ENCODE results near the gene LST1.

The LST1 gene

GRCh38 chr6:31580438-31580740, 5.7 kb upstream of the LST1 start:
- TF ChIP-seq BACH2 (CRISPR knock-in tag; IDR thresholded peaks at IDR 0.05; ENCODE audit: borderline replicate concordance) (no peak), CSDC2 (CRISPR knock-in tag; IDR thresholded peaks at IDR 0.05) (no peak), ISL1 (CRISPR knock-in tag; IDR thresholded peaks at IDR 0.05) (no peak), ZNF8 (CRISPR knock-in tag; IDR thresholded peaks at IDR 0.05) (no peak), ZNF70 (CRISPR knock-in tag; IDR thresholded peaks at IDR 0.05) (no peak), SNAI2 (CRISPR knock-in tag; IDR thresholded peaks at IDR 0.05) (no peak)
- TF ChIP-seq, protein P1, sequence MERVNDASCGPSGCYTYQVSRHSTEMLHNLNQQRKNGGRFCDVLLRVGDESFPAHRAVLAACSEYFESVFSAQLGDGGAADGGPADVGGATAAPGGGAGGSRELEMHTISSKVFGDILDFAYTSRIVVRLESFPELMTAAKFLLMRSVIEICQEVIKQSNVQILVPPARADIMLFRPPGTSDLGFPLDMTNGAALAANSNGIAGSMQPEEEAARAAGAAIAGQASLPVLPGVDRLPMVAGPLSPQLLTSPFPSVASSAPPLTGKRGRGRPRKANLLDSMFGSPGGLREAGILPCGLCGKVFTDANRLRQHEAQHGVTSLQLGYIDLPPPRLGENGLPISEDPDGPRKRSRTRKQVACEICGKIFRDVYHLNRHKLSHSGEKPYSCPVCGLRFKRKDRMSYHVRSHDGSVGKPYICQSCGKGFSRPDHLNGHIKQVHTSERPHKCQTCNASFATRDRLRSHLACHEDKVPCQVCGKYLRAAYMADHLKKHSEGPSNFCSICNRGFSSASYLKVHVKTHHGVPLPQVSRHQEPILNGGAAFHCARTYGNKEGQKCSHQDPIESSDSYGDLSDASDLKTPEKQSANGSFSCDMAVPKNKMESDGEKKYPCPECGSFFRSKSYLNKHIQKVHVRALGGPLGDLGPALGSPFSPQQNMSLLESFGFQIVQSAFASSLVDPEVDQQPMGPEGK (CRISPR knock-in tag; IDR thresholded peaks at IDR 0.05; ENCODE audit: borderline replicate concordance): no peak
- no peak for ATAC-seq

DNA sequence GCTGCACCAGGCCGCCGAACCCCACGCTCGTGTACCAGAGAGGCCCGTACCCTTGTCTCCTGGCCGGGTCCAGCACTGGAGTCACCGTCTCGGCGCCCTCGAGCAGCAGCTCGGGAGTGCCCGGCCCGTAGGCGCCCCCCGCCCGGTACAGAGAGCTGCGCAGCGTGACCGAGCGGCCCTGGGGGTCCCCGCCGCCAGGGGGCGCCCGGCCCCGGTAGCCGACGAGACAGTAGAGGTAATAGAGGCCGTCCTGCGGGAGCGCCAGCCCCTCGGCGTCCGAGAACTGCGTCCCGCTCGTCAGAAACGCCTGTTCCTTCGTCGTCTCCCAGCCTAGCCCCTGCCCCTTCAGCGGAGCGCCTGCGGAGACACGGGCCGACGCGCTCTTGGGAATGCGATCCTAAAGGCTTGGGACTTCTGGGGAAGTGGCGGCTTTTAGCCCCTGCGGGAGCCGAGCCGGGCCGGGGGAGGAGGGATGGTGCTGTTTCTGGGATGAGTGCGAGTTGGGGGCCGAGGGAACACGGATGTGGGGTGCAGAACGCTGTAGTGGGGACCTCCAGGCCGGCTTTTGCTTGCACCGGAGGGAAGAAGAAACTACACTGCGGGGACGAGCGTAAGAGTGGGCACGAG, 5.2 kb upstream of the LST1 start:
- ATAC-seq: peak; percentile 99

More for the DNA sequence above, 5.2 kb upstream of the LST1 start:
- TF ChIP-seq ARNTL (CRISPR knock-in tag; IDR thresholded peaks at IDR 0.05; ENCODE audit: borderline replicate concordance, low read depth) (no peak), CSDC2 (CRISPR knock-in tag; IDR thresholded peaks at IDR 0.05) (no peak), PPARA (CRISPR knock-in tag; IDR thresholded peaks at IDR 0.05; ENCODE audit: borderline replicate concordance) (no peak), TOX (CRISPR knock-in tag; IDR thresholded peaks at IDR 0.05; ENCODE audit: borderline replicate concordance) (no peak), OSR1 (CRISPR knock-in tag; IDR thresholded peaks at IDR 0.05) (no peak), ISL1 (CRISPR knock-in tag; IDR thresholded peaks at IDR 0.05) (no peak), ZNF8 (CRISPR knock-in tag; IDR thresholded peaks at IDR 0.05) (no peak), POU6F1 (CRISPR knock-in tag; IDR thresholded peaks at IDR 0.05; ENCODE audit: borderline replicate concordance, low read depth) (no peak), ZNF565 (CRISPR knock-in tag; conservative IDR thresholded peaks at IDR 0.05; ENCODE audit: low read depth) (no peak), ZNF70 (CRISPR knock-in tag; IDR thresholded peaks at IDR 0.05) (no peak), ESRRG (CRISPR knock-in tag; IDR thresholded peaks at IDR 0.05) (no peak), CSRNP3 (CRISPR knock-in tag; IDR thresholded peaks at IDR 0.05) (no peak), ZFP30 (CRISPR knock-in tag; IDR thresholded peaks at IDR 0.05) (no peak), ZC3H10 (CRISPR knock-in tag; IDR thresholded peaks at IDR 0.05) (no peak), RARB (CRISPR knock-in tag; IDR thresholded peaks at IDR 0.05) (no peak), CREB5 (CRISPR knock-in tag; IDR thresholded peaks at IDR 0.05; ENCODE audit: low read depth) (no peak), TCF4 (CRISPR knock-in tag; IDR thresholded peaks at IDR 0.05; ENCODE audit: borderline replicate concordance) (no peak), GLIS3 (CRISPR knock-in tag; IDR thresholded peaks at IDR 0.05) (no peak)
- TF ChIP-seq, protein P2, sequence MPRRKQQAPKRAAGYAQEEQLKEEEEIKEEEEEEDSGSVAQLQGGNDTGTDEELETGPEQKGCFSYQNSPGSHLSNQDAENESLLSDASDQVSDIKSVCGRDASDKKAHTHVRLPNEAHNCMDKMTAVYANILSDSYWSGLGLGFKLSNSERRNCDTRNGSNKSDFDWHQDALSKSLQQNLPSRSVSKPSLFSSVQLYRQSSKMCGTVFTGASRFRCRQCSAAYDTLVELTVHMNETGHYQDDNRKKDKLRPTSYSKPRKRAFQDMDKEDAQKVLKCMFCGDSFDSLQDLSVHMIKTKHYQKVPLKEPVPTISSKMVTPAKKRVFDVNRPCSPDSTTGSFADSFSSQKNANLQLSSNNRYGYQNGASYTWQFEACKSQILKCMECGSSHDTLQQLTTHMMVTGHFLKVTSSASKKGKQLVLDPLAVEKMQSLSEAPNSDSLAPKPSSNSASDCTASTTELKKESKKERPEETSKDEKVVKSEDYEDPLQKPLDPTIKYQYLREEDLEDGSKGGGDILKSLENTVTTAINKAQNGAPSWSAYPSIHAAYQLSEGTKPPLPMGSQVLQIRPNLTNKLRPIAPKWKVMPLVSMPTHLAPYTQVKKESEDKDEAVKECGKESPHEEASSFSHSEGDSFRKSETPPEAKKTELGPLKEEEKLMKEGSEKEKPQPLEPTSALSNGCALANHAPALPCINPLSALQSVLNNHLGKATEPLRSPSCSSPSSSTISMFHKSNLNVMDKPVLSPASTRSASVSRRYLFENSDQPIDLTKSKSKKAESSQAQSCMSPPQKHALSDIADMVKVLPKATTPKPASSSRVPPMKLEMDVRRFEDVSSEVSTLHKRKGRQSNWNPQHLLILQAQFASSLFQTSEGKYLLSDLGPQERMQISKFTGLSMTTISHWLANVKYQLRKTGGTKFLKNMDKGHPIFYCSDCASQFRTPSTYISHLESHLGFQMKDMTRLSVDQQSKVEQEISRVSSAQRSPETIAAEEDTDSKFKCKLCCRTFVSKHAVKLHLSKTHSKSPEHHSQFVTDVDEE (CRISPR knock-in tag; IDR thresholded peaks at IDR 0.05): no peak
- TF ChIP-seq, protein P1 (CRISPR knock-in tag; IDR thresholded peaks at IDR 0.05; ENCODE audit: borderline replicate concordance): no peak

Data from SK-N-SH treated with all-trans-retinoic acid at 6 μM for 48 hours (cell line).